SK-N-SH treated with all-trans-retinoic acid at 6 μM for 48 hours (cell line): ENCODE data around the gene WDR11.

Experiments used
- OSR1 ChIP-seq: fragments of 250-450 bp; sonication (Bioruptor Pico); IDR thresholded peaks from 2 replicates; pipeline ENCODE4 v1.8.0; 2022; ENCODE audit warnings: moderate library complexity, mild to moderate bottlenecking, inconsistent platforms
- ZFP3 ChIP-seq: fragments of 250-450 bp; sonication (Bioruptor Pico); IDR thresholded peaks from 2 replicates; pipeline ENCODE4 v1.5.0; 2020; ENCODE audit warnings: mild to moderate bottlenecking, moderate library complexity
- ZFP30 ChIP-seq: fragments of 450-650 bp; formaldehyde crosslinking; IDR thresholded peaks from 2 replicates; pipeline ENCODE4 v1.5.0; 2022; ENCODE audit warnings: mild to moderate bottlenecking, moderate library complexity

- TF ChIP-seq ZFP30 (CRISPR knock-in tag) (no peak), OSR1 (CRISPR knock-in tag) (no peak), ZFP3 (CRISPR knock-in tag) (no peak)
These were observed 78.0 kb downstream of the WDR11 start for GRCh38 chr10:120929166-120929565.
